GM12878 (cell line): ENCODE measurements around the gene RALGAPA2. TPM values are rescaled to one million over a fixed set of nuclear protein-coding genes. Genes with fewer than 3 reads are reported as not detected.

Experiments
- ATAC-seq: fragments of 200-7000 bp; cut with Tn5 transposase; 3 replicates; pipeline ENCODE4 v1.9.1; 2020; ENCODE audit warnings: mild to moderate bottlenecking, moderate library complexity
- BruUV-seq: library from RNA; stranded (reverse); fragments of 400-500 nt; replicated peaks from 2 replicates; lab custom pipeline; 2021; lab: Mats Ljungman, UMichigan
- CTCF ChIA-PET: fragments of 300-600 bp; sonication (Branson Sonifier 250); formaldehyde crosslinking; extraction: SDS; loops from one replicate; lab custom pipeline; 2021; ENCODE audit warnings: inconsistent platforms; lab: Yijun Ruan, JAX
- POLR2A ChIA-PET: fragments of 350-600 bp; formaldehyde crosslinking; extraction: SDS; loops from one replicate; lab custom pipeline; 2021; ENCODE audit warnings: inconsistent platforms; lab: Charles Lee
- RAD21 ChIA-PET: fragments of 300-600 bp; sonication (Branson Sonifier 250); formaldehyde crosslinking; loops from one replicate; lab custom pipeline; 2023; ENCODE audit warnings: antibody characterized with exemption; ENCODE audit not compliant: unreplicated experiment; lab: Charles Lee
- SMC1A ChIA-PET: fragments of 300-600 bp; sonication (Branson Sonifier 250); formaldehyde crosslinking; loops from one replicate; lab custom pipeline; 2023; ENCODE audit not compliant: unreplicated experiment, uncharacterized antibody; lab: Charles Lee
- DNase-seq: peaks from one replicate; pipeline ENCODE4 v3.0.0-alpha.2; 2011; ENCODE audit warnings: low read depth, low spot score
- FAIRE-seq: peaks from 3 replicates; lab custom pipeline; 2011; peaks lifted over from hg19 to GRCh38; lab: Jason Lieb, UNC
- H2AFZ ChIP-seq: 2 replicates; pipeline ENCODE4 v1.6.0; 2011; ENCODE audit warnings: low read depth, low read length, control low read depth; ENCODE audit not compliant: control insufficient read depth
- H3K27ac ChIP-seq: 2 replicates; pipeline ENCODE4 v1.5.1; 2011; ENCODE audit warnings: control low read depth; ENCODE audit not compliant: control insufficient read depth, insufficient read depth
- H3K27me3 ChIP-seq, 2 experiments: replicated peaks in 1 of 2; 2 replicates each; pipeline versions ENCODE4 v1.6.0 to v1.6.1; 2011; ENCODE audit warnings: low read length in 1 of 2; ENCODE audit not compliant: control insufficient read depth in 2 of 2, insufficient read depth in 2 of 2
- H3K36me3 ChIP-seq, 2 experiments: 2 replicates each; pipeline ENCODE4 v1.5.1; 2011; ENCODE audit warnings: low read length in 1 of 2; ENCODE audit not compliant: control insufficient read depth in 2 of 2, insufficient read depth in 2 of 2
- H3K4me1 ChIP-seq: 2 replicates; pipeline ENCODE4 v1.6.1; 2011; ENCODE audit warnings: mild to moderate bottlenecking, low read length, moderate library complexity, mixed read lengths; ENCODE audit not compliant: control insufficient read depth, insufficient read depth
- H3K4me2 ChIP-seq: 2 replicates; pipeline ENCODE4 v1.6.0; 2011; ENCODE audit warnings: control low read depth; ENCODE audit not compliant: control insufficient read depth, insufficient read depth
- H3K4me3 ChIP-seq: fragments of 200-600 bp; sonication (generic); 2 replicates; pipeline ENCODE4 v1.5.1; 2016
- H3K79me2 ChIP-seq: 2 replicates; pipeline ENCODE4 v1.6.0; 2011; ENCODE audit warnings: low read length; ENCODE audit not compliant: control insufficient read depth, insufficient read depth
- H3K9ac ChIP-seq: 2 replicates; pipeline ENCODE4 v1.8.0; 2011; ENCODE audit warnings: low read length, control low read depth, mixed read lengths; ENCODE audit not compliant: control insufficient read depth, insufficient read depth
- H3K9me3 ChIP-seq: replicated peaks from 3 replicates; pipeline ENCODE4 v1.5.1; 2011; ENCODE audit warnings: mild to moderate bottlenecking, low read length; ENCODE audit not compliant: control insufficient read depth, insufficient read depth
- H4K20me1 ChIP-seq: 2 replicates; pipeline ENCODE4 v1.6.0; 2011; ENCODE audit not compliant: control insufficient read depth, insufficient read depth
- ASH2L ChIP-seq: fragments of 300-600, 200-600 bp; sonication (generic); IDR thresholded peaks from 2 replicates; pipeline ENCODE4 v1.6.1; 2017; ENCODE audit warnings: low read depth, mild to moderate bottlenecking, borderline replicate concordance
- CHD2 ChIP-seq: IDR thresholded peaks from 2 replicates; pipeline ENCODE4 v1.6.1; 2011; ENCODE audit warnings: low read depth, low read length, improper control_type of control experiment, borderline replicate concordance
- CREM ChIP-seq: IDR thresholded peaks from 2 replicates; pipeline ENCODE4 v1.6.1; 2014; ENCODE audit warnings: antibody characterized with exemption, low read depth
- ETV6 ChIP-seq, 2 experiments: fragments of 450-650 bp in 1 of 2; IDR thresholded peaks in 1 of 2; conservative IDR thresholded peaks in 1 of 2; 2 replicates each; pipeline ENCODE4 v1.6.1; 2014; ENCODE audit warnings: antibody characterized with exemption in 1 of 2, borderline replicate concordance in 1 of 2, low read depth in 1 of 2, mild to moderate bottlenecking in 1 of 2, moderate library complexity in 1 of 2
- FOXM1 ChIP-seq: IDR thresholded peaks from 2 replicates; pipeline ENCODE4 v1.6.1; 2012; ENCODE audit warnings: low read depth, mild to moderate bottlenecking, inconsistent platforms, low read length, moderate library complexity
- KAT2A ChIP-seq: conservative IDR thresholded peaks from 2 replicates; pipeline ENCODE4 v1.6.1; 2011; ENCODE audit warnings: low read depth, low read length; ENCODE audit not compliant: control insufficient read depth
- NFIC ChIP-seq: IDR thresholded peaks from 2 replicates; pipeline ENCODE4 v1.6.1; 2012; ENCODE audit warnings: low read depth, mild to moderate bottlenecking, inconsistent platforms, low read length, moderate library complexity
- PBX3 ChIP-seq: IDR thresholded peaks from 2 replicates; pipeline ENCODE4 v1.6.1; 2011; ENCODE audit warnings: mild to moderate bottlenecking, low read depth, low read length, moderate library complexity; ENCODE audit not compliant: insufficient replicate concordance
- POU2F2 ChIP-seq: IDR thresholded peaks from 3 replicates; pipeline ENCODE4 v1.6.1; 2011; ENCODE audit warnings: low read depth, mild to moderate bottlenecking, low read length, borderline replicate concordance
- USF2 ChIP-seq: IDR thresholded peaks from 2 replicates; pipeline ENCODE4 v1.6.1; 2011; ENCODE audit warnings: low read depth, low read length, improper control_type of control experiment, borderline replicate concordance
- ZBTB4 ChIP-seq: fragments of 450-650 bp; formaldehyde crosslinking; IDR thresholded peaks from 2 replicates; pipeline ENCODE4 v1.4.0; 2022; ENCODE audit warnings: mild to moderate bottlenecking, moderate library complexity
- WGBS: methylation state at CpG from one replicate; pipeline ENCODE4 v1.1.6; 2016; ENCODE audit warnings: low lambda C conversion rate; ENCODE audit not compliant: insufficient replicate concordance, insufficient coverage; ENCODE audit errors: missing lambda C conversion rate; 5-methylcytosine and 5-hydroxymethylcytosine counted together
- in situ Hi-C: fragments of 300-500 bp; cut with MboI; formaldehyde crosslinking; loops from 9 replicates; pipeline ENCODE4 v1.14.3; 2018; ENCODE audit warnings: mixed read lengths
- intact Hi-C: fragments of 100-400 bp; cut with micrococcal nuclease; formaldehyde crosslinking; loops from one replicate; pipeline ENCODE4 v1.14.2; 2022; ENCODE audit not compliant: unreplicated experiment
- polyA plus RNA-seq, 11 experiments: library from polyadenylated mRNA; depleted of rRNA in 4 of 11; unstranded in 6 of 11; stranded (reverse) in 5 of 11; fragments of >200 nt; fragmentation: Nextera tagmentation in 4 of 11; fragmentation: Illumina TruSeq in 1 of 11; extraction: Ambion mirVana in 4 of 11; extraction: Trizol in 1 of 11; gene quantifications; 1 replicate in 1 of 11; 2 replicates in 10 of 11; pipeline versions ENCODE4 v1.2.1 to v1.2.3, GENCODE V29; 2011 to 2016; ENCODE audit warnings: inconsistent platforms in 2 of 11, missing spikeins in 2 of 11, low read depth in 1 of 11
- total RNA-seq, 4 experiments: library from RNA; depleted of rRNA in 3 of 4; stranded (reverse); fragments of >200 nt in 3 of 4; fragmentation: Illumina TruSeq in 1 of 4; extraction: Trizol in 1 of 4; gene quantifications; 2 replicates each; pipeline versions ENCODE4 v1.2.1 to v1.2.3, GENCODE V29; 2013 to 2021
- TF ChIP-seq, protein P1 (sequence below): fragments of 450-650 bp; IDR thresholded peaks from 2 replicates; pipeline ENCODE4 v1.6.1; 2014; ENCODE audit warnings: mild to moderate bottlenecking

RALGAPA2 gene
- total and polyA plus RNA-seq, 10 of the 15 experiments (the other 5 are each of a cell fraction or from before 2014, with no cell fraction given): 2.9 to 29.4 (median 19.6) TPM

- 43% methylated on average over 1 of the region's 1 CpG for WGBS
- intact Hi-C loops (loop anchor here (10.0 kb wide), 1 partner anchor 124 kb away; the partner anchor contains the start of gene INSM1), in situ Hi-C loops (no loop called here)
- peak; percentile 27 for ATAC-seq
- no TSS peak for BruUV-seq
- no peak for FAIRE-seq
- H4K20me1 ChIP-seq: no peaks in the 10 kb centered on the region
- no peaks in the 10 kb centered on the region for H3K9me3 ChIP-seq
- no peaks in the 10 kb centered on the region for H3K79me2 ChIP-seq
- peaks cover 0 to 6% of the 10 kb centered on the region in 2 experiments; a peak in 1 of 4 replicates for H3K36me3 ChIP-seq
- no peaks in the 10 kb centered on the region for H3K27me3 ChIP-seq
- H2AFZ ChIP-seq: no peak overlapping the region
- ChIA-PET SMC1A (interaction anchor here (1.2 to 6.1 kb wide), 12 partner anchors 10 to 74 kb away, joined by 3 to 40 read pairs (median 6); no protein-coding TSS in a partner anchor), CTCF (interaction anchor here (0.9 to 1.2 kb wide), 4 partner anchors 8 to 23 kb away, joined by 3 to 5 read pairs (median 4); no protein-coding TSS in a partner anchor), POLR2A (interaction anchor here (0.8 to 1.9 kb wide), 2 partner anchors 22 to 24 kb away, joined by 3 to 6 read pairs; no protein-coding TSS in a partner anchor), RAD21 (interaction anchor here (1.2 to 2.0 kb wide), 2 partner anchors 21 to 24 kb away, joined by 3 to 9 read pairs; no protein-coding TSS in a partner anchor)
- no peak for DNase-seq
- no peak for TF ChIP-seq FOXM1
- TF ChIP-seq, protein P1, sequence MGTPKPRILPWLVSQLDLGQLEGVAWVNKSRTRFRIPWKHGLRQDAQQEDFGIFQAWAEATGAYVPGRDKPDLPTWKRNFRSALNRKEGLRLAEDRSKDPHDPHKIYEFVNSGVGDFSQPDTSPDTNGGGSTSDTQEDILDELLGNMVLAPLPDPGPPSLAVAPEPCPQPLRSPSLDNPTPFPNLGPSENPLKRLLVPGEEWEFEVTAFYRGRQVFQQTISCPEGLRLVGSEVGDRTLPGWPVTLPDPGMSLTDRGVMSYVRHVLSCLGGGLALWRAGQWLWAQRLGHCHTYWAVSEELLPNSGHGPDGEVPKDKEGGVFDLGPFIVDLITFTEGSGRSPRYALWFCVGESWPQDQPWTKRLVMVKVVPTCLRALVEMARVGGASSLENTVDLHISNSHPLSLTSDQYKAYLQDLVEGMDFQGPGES: no peak
- TF ChIP-seq POU2F2: no peak
- TF ChIP-seq CREM: no peak
- TF ChIP-seq ZBTB4 (CRISPR knock-in tag): no peak
- TF ChIP-seq USF2: no peak
- TF ChIP-seq NFIC: no peak
- TF ChIP-seq PBX3: no peak
- no peak for TF ChIP-seq CHD2
- TF ChIP-seq ETV6 (conservative IDR thresholded peaks at IDR 0.05 in 1 of 2, IDR thresholded peaks at IDR 0.05 in 1 of 2; ENCODE audit: borderline replicate concordance in 1 of 2, low read depth in 1 of 2): no peak
- TF ChIP-seq KAT2A: no peak
- TF ChIP-seq ASH2L: no peak
- TF ChIP-seq, all 136 proteins: peak for 0
- H3K9ac ChIP-seq: peak overlapping the region; percentile 21; the same call in 1 of the 2 replicates
- peak overlapping the region; percentile 63; the same call in 1 of the 2 replicates for H3K4me2 ChIP-seq
- H3K4me3 ChIP-seq: no peak overlapping the region
- H3K27ac ChIP-seq: peak overlapping the region; percentile 70
- peaks cover 32% of the 10 kb centered on the region for H3K4me1 ChIP-seq
These were observed 224.1 kb downstream of the RALGAPA2 start for GRCh38 chr20:20488388-20488787.
